SU-DHL-6 (cell line): Measurements from ENCODE around the gene ZNF423.

Source experiments
- H2AFZ ChIP-seq: fragments of 200-600 bp; sonication (generic); 2 replicates; pipeline ENCODE4 v1.6.1; 2014; ENCODE audit warnings: low read depth, mild to moderate bottlenecking, moderate library complexity, mixed read lengths, antibody characterized with exemption, low read length; ENCODE audit not compliant: severe bottlenecking
- H3F3A ChIP-seq: fragments of 200-600 bp; shearing (Covaris generic); 2 replicates; pipeline ENCODE4 v1.6.0; 2016; ENCODE audit warnings: antibody characterized with exemption, mild to moderate bottlenecking; ENCODE audit not compliant: insufficient read depth
- H3K27ac ChIP-seq: fragments of 200-600 bp; sonication (generic); 2 replicates; pipeline ENCODE4 v1.5.1; 2016; ENCODE audit warnings: low read depth, mild to moderate bottlenecking, low read length, moderate library complexity, mixed read lengths
- H3K27me3 ChIP-seq: fragments of 200-600 bp; sonication (generic), shearing (Covaris generic); 2 replicates; pipeline ENCODE4 v1.6.0; 2014; ENCODE audit warnings: mild to moderate bottlenecking, low read length
- H3K36me3 ChIP-seq: fragments of 200-600 bp; sonication (generic); 2 replicates; pipeline ENCODE4 v1.6.1; 2014; ENCODE audit warnings: mild to moderate bottlenecking, low read length, mixed read lengths
- H3K4me2 ChIP-seq: fragments of 300-600, 200-600 bp; shearing (Covaris generic), sonication (generic); 2 replicates; pipeline ENCODE4 v1.6.0; 2014; ENCODE audit warnings: low read length, low read depth, mild to moderate bottlenecking; ENCODE audit not compliant: poor library complexity, severe bottlenecking
- H3K4me3 ChIP-seq: fragments of 200-600 bp; sonication (generic); 2 replicates; pipeline ENCODE4 v1.5.1; 2014; ENCODE audit warnings: antibody characterized with exemption, low read length, mild to moderate bottlenecking, mixed read lengths; ENCODE audit not compliant: insufficient read depth, poor library complexity, severe bottlenecking
- H3K79me2 ChIP-seq: fragments of 200-600 bp; sonication (generic); 2 replicates; pipeline ENCODE4 v1.6.1; 2014; ENCODE audit warnings: mild to moderate bottlenecking, low read length, moderate library complexity; ENCODE audit not compliant: insufficient read depth
- H3K9ac ChIP-seq: fragments of 200-600 bp; sonication (generic); 2 replicates; pipeline ENCODE4 v1.7.0; 2014; ENCODE audit warnings: mild to moderate bottlenecking, low read length
- H3K9me2 ChIP-seq: fragments of 200-600 bp; sonication (generic); replicated peaks from 2 replicates; pipeline ENCODE4 v1.6.1; 2014; ENCODE audit warnings: low read length; ENCODE audit not compliant: insufficient read depth
- H3K9me3 ChIP-seq: fragments of 200-600 bp; sonication (generic); 2 replicates; pipeline ENCODE4 v1.6.1; 2014; ENCODE audit warnings: low read length, mixed read lengths; ENCODE audit not compliant: insufficient read depth
- H4K20me1 ChIP-seq: fragments of 200-600 bp; sonication (generic); 2 replicates; pipeline ENCODE4 v1.6.1; 2014; ENCODE audit warnings: low read depth, mild to moderate bottlenecking, antibody characterized with exemption, low read length, moderate library complexity, mixed read lengths
- EZH2phosphoT487 ChIP-seq: fragments of 200-600 bp; sonication (generic), shearing (Covaris generic); conservative IDR thresholded peaks from 2 replicates; pipeline ENCODE4 v1.6.1; 2018; ENCODE audit warnings: mild to moderate bottlenecking, antibody characterized with exemption, low read length, moderate library complexity, mixed read lengths
- TF ChIP-seq, protein P1 (sequence below): fragments of 200-600 bp; sonication (generic); IDR thresholded peaks from one replicate; pipeline ENCODE4 v1.5.1; 2017; ENCODE audit warnings: antibody characterized with exemption, mild to moderate bottlenecking, low read length, moderate library complexity; ENCODE audit not compliant: insufficient read depth, poor library complexity, severe bottlenecking

Gene ZNF423

DNA sequence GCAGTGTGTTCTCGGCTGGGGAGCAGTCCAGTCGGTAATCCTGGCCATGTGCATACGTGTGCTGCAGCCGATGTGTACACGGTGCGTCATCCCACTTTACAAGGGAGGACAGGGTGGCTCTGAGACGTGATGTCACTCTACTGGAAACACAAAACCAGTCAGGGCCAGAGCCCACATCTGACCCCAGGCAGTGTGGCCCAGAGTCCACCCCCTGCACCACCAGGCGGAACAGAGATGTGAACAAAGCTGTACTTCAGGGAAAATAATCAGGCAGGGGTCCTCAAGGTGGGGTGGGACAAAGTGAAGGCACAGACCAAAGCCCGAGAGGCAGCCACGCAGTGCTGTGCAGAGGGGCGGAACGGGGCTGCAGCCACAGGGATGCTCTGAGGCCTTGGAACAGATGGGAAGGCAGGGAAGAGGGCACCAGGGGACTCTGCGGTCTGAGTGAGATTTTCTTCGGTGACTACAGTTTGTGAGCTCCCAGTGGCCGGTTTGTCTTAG is 181.5 kb downstream of the ZNF423 start:
- Histone ChIP-seq H3K27me3 (no peaks in the 10 kb centered on the region), H3F3A (no peaks in the 10 kb centered on the region), H3K4me2 (no peak overlapping the region), H3K9me3 (peaks cover 2% of the 10 kb centered on the region; the same call in 1 of the 2 replicates), H3K4me3 (no peak overlapping the region), H3K36me3 (no peaks in the 10 kb centered on the region), H3K9ac (no peak overlapping the region), H3K9me2 (no peaks in the 10 kb centered on the region), H4K20me1 (no peaks in the 10 kb centered on the region), H3K27ac (no peak overlapping the region), H2AFZ (no peak overlapping the region), H3K79me2 (no peaks in the 10 kb centered on the region)
- no peak for TF ChIP-seq EZH2phosphoT487
- TF ChIP-seq, protein P1, sequence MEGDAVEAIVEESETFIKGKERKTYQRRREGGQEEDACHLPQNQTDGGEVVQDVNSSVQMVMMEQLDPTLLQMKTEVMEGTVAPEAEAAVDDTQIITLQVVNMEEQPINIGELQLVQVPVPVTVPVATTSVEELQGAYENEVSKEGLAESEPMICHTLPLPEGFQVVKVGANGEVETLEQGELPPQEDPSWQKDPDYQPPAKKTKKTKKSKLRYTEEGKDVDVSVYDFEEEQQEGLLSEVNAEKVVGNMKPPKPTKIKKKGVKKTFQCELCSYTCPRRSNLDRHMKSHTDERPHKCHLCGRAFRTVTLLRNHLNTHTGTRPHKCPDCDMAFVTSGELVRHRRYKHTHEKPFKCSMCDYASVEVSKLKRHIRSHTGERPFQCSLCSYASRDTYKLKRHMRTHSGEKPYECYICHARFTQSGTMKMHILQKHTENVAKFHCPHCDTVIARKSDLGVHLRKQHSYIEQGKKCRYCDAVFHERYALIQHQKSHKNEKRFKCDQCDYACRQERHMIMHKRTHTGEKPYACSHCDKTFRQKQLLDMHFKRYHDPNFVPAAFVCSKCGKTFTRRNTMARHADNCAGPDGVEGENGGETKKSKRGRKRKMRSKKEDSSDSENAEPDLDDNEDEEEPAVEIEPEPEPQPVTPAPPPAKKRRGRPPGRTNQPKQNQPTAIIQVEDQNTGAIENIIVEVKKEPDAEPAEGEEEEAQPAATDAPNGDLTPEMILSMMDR = no peak

DNA sequence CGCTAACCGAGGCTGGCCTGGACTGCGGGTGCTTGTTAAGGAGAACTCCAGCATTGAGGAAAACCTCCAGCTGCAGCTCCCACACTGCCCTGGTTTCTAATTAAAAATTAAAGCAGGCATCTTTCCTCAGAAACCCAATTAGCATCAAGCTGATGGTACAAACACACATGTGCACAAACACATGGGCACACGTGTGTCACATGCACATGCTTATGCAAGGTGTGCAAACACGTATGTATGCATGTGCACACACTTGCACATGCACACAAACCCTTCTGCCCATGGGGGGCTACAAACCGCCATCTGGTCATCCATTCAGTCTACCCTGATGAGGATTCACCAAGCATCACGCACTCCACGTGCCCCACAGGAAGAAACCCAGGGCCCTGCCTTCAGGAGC is 182.5 kb downstream of the ZNF423 start:
- Histone ChIP-seq H3K27me3 (no peaks in the 10 kb centered on the region), H3K4me2 (no peak overlapping the region), H3K9me2 (no peaks in the 10 kb centered on the region), H3K79me2 (no peaks in the 10 kb centered on the region), H4K20me1 (no peaks in the 10 kb centered on the region), H3K27ac (no peak overlapping the region), H2AFZ (no peak overlapping the region), H3K36me3 (no peaks in the 10 kb centered on the region), H3K9me3 (no peaks in the 10 kb centered on the region), H3K9ac (no peak overlapping the region), H3K4me3 (no peak overlapping the region), H3F3A (no peaks in the 10 kb centered on the region)
- TF ChIP-seq EZH2phosphoT487 = no peak
- TF ChIP-seq, protein P1 = no peak

DNA sequence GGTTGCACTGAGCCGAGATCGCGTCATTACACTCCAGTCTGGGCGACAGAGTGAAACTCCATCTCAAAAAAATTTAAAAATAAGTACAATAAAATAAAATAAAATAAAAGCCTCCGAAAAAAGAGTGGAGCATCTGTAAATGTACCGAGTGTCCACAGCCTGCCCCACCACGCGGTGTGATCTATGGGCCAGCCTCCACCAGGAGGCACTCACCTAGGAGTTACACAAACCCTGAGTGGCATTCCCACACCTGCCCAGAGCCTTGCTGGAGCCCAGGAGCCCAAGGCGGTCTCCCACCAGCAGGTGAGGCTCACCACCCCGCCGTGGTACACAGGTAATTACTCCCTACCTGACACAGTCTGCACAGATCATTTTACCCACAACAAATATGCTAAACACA is 183.2 kb downstream of the ZNF423 start:
- H3K79me2 ChIP-seq = no peaks in the 10 kb centered on the region
- H3F3A ChIP-seq = no peaks in the 10 kb centered on the region
- no peaks in the 10 kb centered on the region for H3K27me3 ChIP-seq
- H3K4me2 ChIP-seq = no peak overlapping the region
- no peaks in the 10 kb centered on the region for H3K9me3 ChIP-seq
- H3K27ac ChIP-seq = no peak overlapping the region
- no peak overlapping the region for H3K4me3 ChIP-seq
- TF ChIP-seq EZH2phosphoT487 = no peak
- TF ChIP-seq, protein P1 = no peak
- no peak overlapping the region for H3K9ac ChIP-seq
- no peaks in the 10 kb centered on the region for H4K20me1 ChIP-seq
- no peaks in the 10 kb centered on the region for H3K9me2 ChIP-seq
- H2AFZ ChIP-seq = no peak overlapping the region
- no peaks in the 10 kb centered on the region for H3K36me3 ChIP-seq
